Measurements from ENCODE around the gene TGIF1. TPM values are rescaled to one million over a fixed set of nuclear protein-coding genes. Genes with fewer than 3 reads are reported as not detected.

TGIF1 gene
- total and polyA plus RNA-seq, 9 of the 15 experiments (the other 6 are each of a cell fraction or from before 2014, with no cell fraction given): 16.1 to 77.7 (median 44.6) TPM

DNA sequence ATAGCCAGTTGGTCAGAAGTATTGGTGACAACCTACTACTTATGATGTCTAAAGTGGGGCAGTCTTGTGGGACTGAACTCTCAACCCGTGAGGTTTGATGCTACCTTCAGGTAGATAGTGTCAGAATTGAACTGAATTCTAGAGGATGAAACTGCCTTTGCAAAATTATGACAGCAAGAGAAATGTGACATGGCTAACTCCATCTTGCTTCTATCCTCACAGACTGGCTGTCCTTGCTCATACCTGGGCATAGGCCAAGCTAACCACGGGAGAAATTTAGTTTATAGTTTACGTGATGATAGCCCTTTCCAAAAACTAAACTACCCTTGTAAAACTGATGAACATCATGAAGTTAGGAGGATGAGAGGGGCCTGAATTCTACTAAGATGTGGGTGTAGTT lies 24.9 kb upstream of the TGIF1 start (continued):
- TF ChIP-seq GTF2E2 (tag; IDR thresholded peaks at IDR 0.05) (no peak), KLF6 (CRISPR knock-in tag; IDR thresholded peaks at IDR 0.05; ENCODE audit: borderline replicate concordance) (no peak), KDM5B (IDR thresholded peaks at IDR 0.05; ENCODE audit: insufficient replicate concordance, low read depth, low read length) (no peak), ZC3H11A (IDR thresholded peaks at IDR 0.05; ENCODE audit: low read depth, low read length) (no peak), TEAD1 (CRISPR knock-in tag; IDR thresholded peaks at IDR 0.05) (no peak), MCM5 (IDR thresholded peaks at IDR 0.05; ENCODE audit: low read depth) (no peak), NR4A1 (CRISPR knock-in tag; IDR thresholded peaks at IDR 0.05) (no peak), NR4A1 (tag; IDR thresholded peaks at IDR 0.05) (peak; percentile 49; the same call in 1 of the 2 replicates), ZNF24 (IDR thresholded peaks at IDR 0.05) (no peak), HMGN3 (IDR thresholded peaks at IDR 0.05; ENCODE audit: borderline replicate concordance, extremely low read depth, insufficient read length, low read depth, low read length) (no peak)
- TF ChIP-seq, protein P1, sequence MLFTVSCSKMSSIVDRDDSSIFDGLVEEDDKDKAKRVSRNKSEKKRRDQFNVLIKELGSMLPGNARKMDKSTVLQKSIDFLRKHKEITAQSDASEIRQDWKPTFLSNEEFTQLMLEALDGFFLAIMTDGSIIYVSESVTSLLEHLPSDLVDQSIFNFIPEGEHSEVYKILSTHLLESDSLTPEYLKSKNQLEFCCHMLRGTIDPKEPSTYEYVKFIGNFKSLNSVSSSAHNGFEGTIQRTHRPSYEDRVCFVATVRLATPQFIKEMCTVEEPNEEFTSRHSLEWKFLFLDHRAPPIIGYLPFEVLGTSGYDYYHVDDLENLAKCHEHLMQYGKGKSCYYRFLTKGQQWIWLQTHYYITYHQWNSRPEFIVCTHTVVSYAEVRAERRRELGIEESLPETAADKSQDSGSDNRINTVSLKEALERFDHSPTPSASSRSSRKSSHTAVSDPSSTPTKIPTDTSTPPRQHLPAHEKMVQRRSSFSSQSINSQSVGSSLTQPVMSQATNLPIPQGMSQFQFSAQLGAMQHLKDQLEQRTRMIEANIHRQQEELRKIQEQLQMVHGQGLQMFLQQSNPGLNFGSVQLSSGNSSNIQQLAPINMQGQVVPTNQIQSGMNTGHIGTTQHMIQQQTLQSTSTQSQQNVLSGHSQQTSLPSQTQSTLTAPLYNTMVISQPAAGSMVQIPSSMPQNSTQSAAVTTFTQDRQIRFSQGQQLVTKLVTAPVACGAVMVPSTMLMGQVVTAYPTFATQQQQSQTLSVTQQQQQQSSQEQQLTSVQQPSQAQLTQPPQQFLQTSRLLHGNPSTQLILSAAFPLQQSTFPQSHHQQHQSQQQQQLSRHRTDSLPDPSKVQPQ (CRISPR knock-in tag; IDR thresholded peaks at IDR 0.05; ENCODE audit: borderline replicate concordance): no peak
- TF ChIP-seq, protein P2, sequence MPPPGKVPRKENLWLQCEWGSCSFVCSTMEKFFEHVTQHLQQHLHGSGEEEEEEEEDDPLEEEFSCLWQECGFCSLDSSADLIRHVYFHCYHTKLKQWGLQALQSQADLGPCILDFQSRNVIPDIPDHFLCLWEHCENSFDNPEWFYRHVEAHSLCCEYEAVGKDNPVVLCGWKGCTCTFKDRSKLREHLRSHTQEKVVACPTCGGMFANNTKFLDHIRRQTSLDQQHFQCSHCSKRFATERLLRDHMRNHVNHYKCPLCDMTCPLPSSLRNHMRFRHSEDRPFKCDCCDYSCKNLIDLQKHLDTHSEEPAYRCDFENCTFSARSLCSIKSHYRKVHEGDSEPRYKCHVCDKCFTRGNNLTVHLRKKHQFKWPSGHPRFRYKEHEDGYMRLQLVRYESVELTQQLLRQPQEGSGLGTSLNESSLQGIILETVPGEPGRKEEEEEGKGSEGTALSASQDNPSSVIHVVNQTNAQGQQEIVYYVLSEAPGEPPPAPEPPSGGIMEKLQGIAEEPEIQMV (tag; conservative IDR thresholded peaks at IDR 0.05; ENCODE audit: low read depth): peak; percentile 61

All from K562 (cell line).